Measurements from ENCODE around the gene WDR45B.

GRCh38 chr17:82656266-82656665 is 8.0 kb upstream of the WDR45B start:
- TF ChIP-seq CTCF (IDR thresholded peaks at IDR 0.05; ENCODE audit: poor library complexity) (no peak), EZH2 (IDR thresholded peaks at IDR 0.05; ENCODE audit: borderline replicate concordance) (no peak)

Data from hepatocyte (in vitro differentiated cells).